IMR-90 (cell line): ENCODE measurements around the gene PEX26. TPM values are rescaled to one million over a fixed set of nuclear protein-coding genes. Genes with fewer than 3 reads are reported as not detected.
"Not testable (repeated sequence)": the region's sequence is repeated elsewhere in the genome, so short reads cannot be mapped to it uniquely, and the experiment has no call there.

Experiments
- ATAC-seq: fragments of 200-7000 bp; cut with Tn5 transposase; 2 replicates; pipeline ENCODE4 v1.9.1; 2020; ENCODE audit warnings: low read depth, mild to moderate bottlenecking, moderate library complexity
- BruUV-seq: library from RNA; stranded (reverse); fragments of 400-500 nt; replicated peaks from 2 replicates; lab custom pipeline; 2021; lab: Mats Ljungman, UMichigan
- CTCF ChIA-PET: fragments of 300-600 bp; formaldehyde crosslinking; extraction: SDS; loops from one replicate; lab custom pipeline; 2021; ENCODE audit warnings: antibody characterized with exemption; lab: Yijun Ruan, JAX
- POLR2A ChIA-PET: fragments of 300-600 bp; sonication (Branson Sonifier 250); formaldehyde crosslinking; loops from one replicate; lab custom pipeline; 2022; ENCODE audit warnings: antibody characterized with exemption; ENCODE audit not compliant: unreplicated experiment; lab: Charles Lee
- DNase-seq: peaks from one replicate; pipeline ENCODE4 v3.0.0; 2013
- H2AFZ ChIP-seq: replicated peaks from 2 replicates; pipeline ENCODE3; 2013; ENCODE audit warnings: low read length, mild to moderate bottlenecking; ENCODE audit not compliant: poor library complexity
- H2AK5ac ChIP-seq: 2 replicates; pipeline ENCODE4 v1.6.1; 2013; ENCODE audit warnings: low read depth, low read length, inconsistent platforms
- H2AK9ac ChIP-seq: replicated peaks from 2 replicates; pipeline ENCODE3; 2013; ENCODE audit warnings: mild to moderate bottlenecking, low read depth, low read length, moderate library complexity; ENCODE audit not compliant: poor library complexity
- H2BK120ac ChIP-seq: 2 replicates; pipeline ENCODE4 v1.6.1; 2013; ENCODE audit warnings: low read depth, low read length, inconsistent platforms
- H2BK15ac ChIP-seq: 3 replicates; pipeline ENCODE4 v1.6.1; 2013; ENCODE audit warnings: low read depth, low read length, inconsistent platforms
- H2BK20ac ChIP-seq: 2 replicates; pipeline ENCODE4 v1.6.1; 2013; ENCODE audit warnings: low read depth, mild to moderate bottlenecking, inconsistent platforms, low read length, moderate library complexity
- H2BK5ac ChIP-seq: 2 replicates; pipeline ENCODE4 v1.6.1; 2013; ENCODE audit warnings: mild to moderate bottlenecking, low read depth, low read length, inconsistent platforms; ENCODE audit not compliant: poor library complexity, severe bottlenecking
- H3K14ac ChIP-seq: replicated peaks from 2 replicates; pipeline ENCODE4 v1.6.1; 2013; ENCODE audit warnings: low read depth, low read length, inconsistent platforms
- H3K18ac ChIP-seq: 2 replicates; pipeline ENCODE4 v1.6.1; 2013; ENCODE audit warnings: low read depth, low read length, control low read depth
- H3K23ac ChIP-seq: 2 replicates; pipeline ENCODE4 v1.6.1; 2013; ENCODE audit warnings: low read depth, low read length, inconsistent platforms
- H3K27ac ChIP-seq: 2 replicates; pipeline ENCODE4 v1.5.1; 2013; ENCODE audit warnings: mild to moderate bottlenecking, control low read depth, low read length; ENCODE audit not compliant: insufficient read depth
- H3K27me3 ChIP-seq: 2 replicates; pipeline ENCODE4 v1.6.1; 2013; ENCODE audit warnings: low read length; ENCODE audit not compliant: control insufficient read depth, insufficient read depth
- H3K36me3 ChIP-seq: 2 replicates; pipeline ENCODE4 v1.6.1; 2013; ENCODE audit warnings: low read length, mixed read lengths; ENCODE audit not compliant: control insufficient read depth, insufficient read depth
- H3K4ac ChIP-seq: 2 replicates; pipeline ENCODE4 v1.6.1; 2013; ENCODE audit warnings: low read depth, low read length, inconsistent platforms
- H3K4me1 ChIP-seq: 2 replicates; pipeline ENCODE4 v1.6.1; 2013; ENCODE audit warnings: low read length, mixed read lengths; ENCODE audit not compliant: control insufficient read depth, insufficient read depth
- H3K4me2 ChIP-seq: 2 replicates; pipeline ENCODE4 v1.6.1; 2013; ENCODE audit warnings: low read depth, mild to moderate bottlenecking, control low read depth, low read length, moderate library complexity
- H3K4me3 ChIP-seq: 2 replicates; pipeline ENCODE4 v1.5.1; 2013; ENCODE audit warnings: low read depth, mild to moderate bottlenecking, control low read depth, low read length, moderate library complexity; ENCODE audit not compliant: insufficient read depth
- H3K56ac ChIP-seq: 2 replicates; pipeline ENCODE4 v1.6.1; 2013; ENCODE audit warnings: low read length, inconsistent platforms; ENCODE audit not compliant: insufficient read depth; ENCODE audit errors: extremely low read depth
- H3K79me1 ChIP-seq, 2 experiments: 2 replicates each; pipeline ENCODE4 v1.6.1; 2013; ENCODE audit warnings: low read length in 2 of 2, inconsistent platforms in 1 of 2, low read depth in 1 of 2
- H3K9ac ChIP-seq: 2 replicates; pipeline ENCODE4 v1.6.1; 2013; ENCODE audit warnings: low read depth, low read length, control low read depth
- H3K9me1 ChIP-seq: 2 replicates; pipeline ENCODE4 v1.6.1; 2013; ENCODE audit warnings: low read length, inconsistent platforms; ENCODE audit not compliant: insufficient read depth
- H3K9me3 ChIP-seq: 2 replicates; pipeline ENCODE4 v1.6.1; 2013; ENCODE audit warnings: low read length; ENCODE audit not compliant: control insufficient read depth, insufficient read depth
- H4K20me1 ChIP-seq: 2 replicates; pipeline ENCODE4 v1.6.1; 2013; ENCODE audit warnings: low read length, inconsistent platforms; ENCODE audit not compliant: insufficient read depth
- H4K5ac ChIP-seq: 2 replicates; pipeline ENCODE4 v1.6.1; 2013; ENCODE audit warnings: mild to moderate bottlenecking, low read depth, low read length, control low read depth
- H4K8ac ChIP-seq, 2 experiments: 2 replicates each; pipeline ENCODE4 v1.6.1; 2013; ENCODE audit warnings: low read depth in 2 of 2, low read length in 2 of 2, control low read depth in 1 of 2, inconsistent platforms in 1 of 2
- H4K91ac ChIP-seq: 2 replicates; pipeline ENCODE4 v1.6.1; 2013; ENCODE audit warnings: low read depth, low read length, inconsistent platforms; ENCODE audit not compliant: insufficient read depth
- BHLHE40 ChIP-seq: fragments of 150-350 bp; IDR thresholded peaks from 2 replicates; pipeline ENCODE4 v1.6.1; 2016; ENCODE audit warnings: mild to moderate bottlenecking, low read depth, low read length
- CTCF ChIP-seq: conservative IDR thresholded peaks from 2 replicates; pipeline ENCODE4 v1.5.1; 2012; ENCODE audit warnings: mild to moderate bottlenecking, low read depth, low read length, improper control_type of control experiment
- RFX5 ChIP-seq: IDR thresholded peaks from 2 replicates; pipeline ENCODE4 v1.8.0; 2012; ENCODE audit warnings: low read depth, mild to moderate bottlenecking, low read length, moderate library complexity
- SMC3 ChIP-seq: fragments of 150-350 bp; IDR thresholded peaks from 2 replicates; pipeline ENCODE4 v1.6.1; 2016; ENCODE audit warnings: low read depth, mild to moderate bottlenecking, antibody characterized with exemption, low read length, moderate library complexity
- WGBS, 2 experiments: methylation state at CpG; one replicate each; pipeline versions ENCODE4 v1.1.5 to v1.1.7; 2013; ENCODE audit warnings: missing lambda C conversion rate in 2 of 2; ENCODE audit not compliant: insufficient read length in 1 of 2; ENCODE audit errors: extremely low coverage in 2 of 2; 5-methylcytosine and 5-hydroxymethylcytosine counted together
- dilution Hi-C: fragments of 300-500 bp; cut with HindIII; formaldehyde crosslinking; loops from one replicate; pipeline ENCODE4 v1.14.3; 2018; ENCODE audit warnings: low sequenced_read_pairs; ENCODE audit not compliant: unreplicated experiment
- in situ Hi-C: fragments of 300-500 bp; cut with MboI; formaldehyde crosslinking; loops from 3 replicates; pipeline ENCODE4 v1.14.3; 2019; ENCODE audit warnings: low sequenced_read_pairs, inconsistent platforms, mixed read lengths
- intact Hi-C: fragments of 100-400 bp; cut with micrococcal nuclease; formaldehyde crosslinking; loops from 2 replicates; pipeline ENCODE4 v1.10.0; 2022
- polyA plus RNA-seq, 3 experiments: library from polyadenylated mRNA; depleted of rRNA; stranded (reverse); fragments of >200 nt; gene quantifications; 2 replicates each; pipeline ENCODE4 v1.2.3, GENCODE V29; 2012; ENCODE audit warnings: low replicate concordance in 1 of 3
- total RNA-seq: library from RNA; depleted of rRNA; stranded (reverse); fragments of >200 nt; gene quantifications from 2 replicates; pipeline ENCODE4 v1.2.3, GENCODE V29; 2012

Gene PEX26
- total and polyA plus RNA-seq, 2 of the 4 experiments (the other 2 are of a cell fraction): 12.2 to 18.5 TPM

- no TSS peak for BruUV-seq
- no peak for TF ChIP-seq RFX5
- TF ChIP-seq CTCF: peak; percentile 12; the same call in 1 of the 2 replicates
- TF ChIP-seq BHLHE40: no peak
- no peak for TF ChIP-seq SMC3
- peak overlapping the region; percentile 5; the same call in 1 of the 2 replicates for H3K4ac ChIP-seq
- H3K9me1 ChIP-seq: no peaks in the 10 kb centered on the region
- no peak overlapping the region for H3K14ac ChIP-seq
- no peak overlapping the region for H2BK15ac ChIP-seq
- H4K20me1 ChIP-seq: no peaks in the 10 kb centered on the region
- dilution Hi-C loops (no loop called here), intact Hi-C loops (loop anchor here (10.0 kb wide), 2 partner anchors 516 to 996 kb away; no protein-coding TSS in a partner anchor), in situ Hi-C loops (loop anchor here (5.0 to 25.0 kb wide), 2 partner anchors 238 to 508 kb away; partner anchors contain the start of gene SLC25A18)
- no peak overlapping the region for H2BK20ac ChIP-seq
- ATAC-seq (no peak), DNase-seq (no peak)
- H2AK5ac ChIP-seq: no peak overlapping the region
- no peak overlapping the region for H3K56ac ChIP-seq
- H3K4me1 ChIP-seq: peaks cover 4% of the 10 kb centered on the region
- 90% methylated on average over 4 of the region's 14 CpGs; no CpG with 5 or more reads in 1 of the 2 experiments for WGBS, 2 experiments
- POLR2A ChIA-PET: no interaction called here
- H3K36me3 ChIP-seq: no peaks in the 10 kb centered on the region
- H3K27me3 ChIP-seq: no peaks in the 10 kb centered on the region
- H4K91ac ChIP-seq: no peak overlapping the region
- no peak overlapping the region for H2AK9ac ChIP-seq
- no peaks in the 10 kb centered on the region for H3K9me3 ChIP-seq
- no peak overlapping the region for H3K9ac ChIP-seq
- no peak overlapping the region for H3K4me2 ChIP-seq
- H2BK5ac ChIP-seq: no peak overlapping the region
- H3K79me1 ChIP-seq: no peaks in the 10 kb centered on the region
- no peak overlapping the region for H2BK120ac ChIP-seq
- H3K4me3 ChIP-seq: no peak overlapping the region
- H4K5ac ChIP-seq: no peak overlapping the region
- no peak overlapping the region for H3K27ac ChIP-seq
- H3K23ac ChIP-seq: no peak overlapping the region
- H2AFZ ChIP-seq: no peak overlapping the region
- CTCF ChIA-PET: no interaction called here
- H3K18ac ChIP-seq: no peak overlapping the region
- H4K8ac ChIP-seq: no peak overlapping the region
Measured at GRCh38 chr22:18070556-18071306, 7.1 kb upstream of the PEX26 start.

- H2AFZ ChIP-seq, POLR2A ChIA-PET, H3K23ac ChIP-seq, H3K36me3 ChIP-seq, H4K8ac ChIP-seq, H3K18ac ChIP-seq, H2AK9ac ChIP-seq, H3K56ac ChIP-seq, DNase-seq, BruUV-seq, H3K79me1 ChIP-seq, H3K4me3 ChIP-seq, H3K14ac ChIP-seq, H3K4me1 ChIP-seq, H3K9me3 ChIP-seq, H3K9ac ChIP-seq, H2AK5ac ChIP-seq, H3K4me2 ChIP-seq, H3K27ac ChIP-seq, H2BK120ac ChIP-seq, CTCF ChIA-PET, H2BK15ac ChIP-seq, ATAC-seq, H2BK5ac ChIP-seq, H3K4ac ChIP-seq, H4K5ac ChIP-seq, dilution Hi-C loops, H4K20me1 ChIP-seq, H3K9me1 ChIP-seq, H4K91ac ChIP-seq, H3K27me3 ChIP-seq, H2BK20ac ChIP-seq: not testable (repeated sequence)
- intact Hi-C loops (loop anchor here (10.0 kb wide), 2 partner anchors 517 to 997 kb away; no protein-coding TSS in a partner anchor), in situ Hi-C loops (loop anchor here (5.0 to 25.0 kb wide), 2 partner anchors 239 to 509 kb away; partner anchors contain the start of gene SLC25A18)
- WGBS, 2 experiments: no CpG with 5 or more reads among the region's 7 CpGs
Measured at GRCh38 chr22:18071307-18071967, 6.4 kb upstream of the PEX26 start.
